Measurements from ENCODE around the gene KIFBP. TPM values are rescaled to one million over a fixed set of nuclear protein-coding genes. Genes with fewer than 3 reads are reported as not detected.

Gene KIFBP
- total and polyA plus RNA-seq, 9 donors: 15.7 to 59.2 (median 26.7) TPM

DNA sequence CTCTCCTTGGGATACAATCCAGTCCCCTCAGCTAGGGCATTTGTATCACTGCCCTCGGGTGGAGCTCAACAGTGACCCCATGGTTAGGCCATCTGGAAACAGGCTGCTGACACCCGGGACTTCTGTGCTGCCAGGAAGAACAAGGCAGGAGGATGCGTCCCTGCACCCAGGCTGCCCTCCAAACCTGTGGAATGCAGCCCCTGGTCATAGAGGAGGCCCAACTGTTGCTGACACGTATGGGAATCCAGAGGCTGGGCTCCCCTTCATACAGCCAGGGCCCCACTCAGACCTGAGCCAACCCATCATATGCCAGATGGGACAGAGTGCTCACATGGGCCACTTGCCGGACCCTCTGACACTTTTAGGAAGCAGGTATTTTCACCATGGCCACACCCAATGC lies 53.8 kb downstream of the KIFBP start:
- Histone ChIP-seq H3K4me3 (no peak overlapping the region), H3K36me3 (no peaks in the 10 kb centered on the region), H3K9me3 (no peaks in the 10 kb centered on the region), H3K27me3 (no peaks in the 10 kb centered on the region), H3K27ac (no peak overlapping the region), H3K4me1 (ENCODE audit: insufficient read depth) (no peaks in the 10 kb centered on the region)
- intact Hi-C loops (cut with DNase I): no loop called here
- TF ChIP-seq EP300 (IDR thresholded peaks at IDR 0.05): no peak
- TF ChIP-seq, protein P1, sequence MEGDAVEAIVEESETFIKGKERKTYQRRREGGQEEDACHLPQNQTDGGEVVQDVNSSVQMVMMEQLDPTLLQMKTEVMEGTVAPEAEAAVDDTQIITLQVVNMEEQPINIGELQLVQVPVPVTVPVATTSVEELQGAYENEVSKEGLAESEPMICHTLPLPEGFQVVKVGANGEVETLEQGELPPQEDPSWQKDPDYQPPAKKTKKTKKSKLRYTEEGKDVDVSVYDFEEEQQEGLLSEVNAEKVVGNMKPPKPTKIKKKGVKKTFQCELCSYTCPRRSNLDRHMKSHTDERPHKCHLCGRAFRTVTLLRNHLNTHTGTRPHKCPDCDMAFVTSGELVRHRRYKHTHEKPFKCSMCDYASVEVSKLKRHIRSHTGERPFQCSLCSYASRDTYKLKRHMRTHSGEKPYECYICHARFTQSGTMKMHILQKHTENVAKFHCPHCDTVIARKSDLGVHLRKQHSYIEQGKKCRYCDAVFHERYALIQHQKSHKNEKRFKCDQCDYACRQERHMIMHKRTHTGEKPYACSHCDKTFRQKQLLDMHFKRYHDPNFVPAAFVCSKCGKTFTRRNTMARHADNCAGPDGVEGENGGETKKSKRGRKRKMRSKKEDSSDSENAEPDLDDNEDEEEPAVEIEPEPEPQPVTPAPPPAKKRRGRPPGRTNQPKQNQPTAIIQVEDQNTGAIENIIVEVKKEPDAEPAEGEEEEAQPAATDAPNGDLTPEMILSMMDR (IDR thresholded peaks at IDR 0.05): no peak
- no peak for TF ChIP-seq POLR2A (IDR thresholded peaks at IDR 0.05)
- WGBS, 3 donors: 73 to 91% (median 91%) methylated on average over 5 of the region's 5 CpGs
- no peak for DNase-seq

DNA sequence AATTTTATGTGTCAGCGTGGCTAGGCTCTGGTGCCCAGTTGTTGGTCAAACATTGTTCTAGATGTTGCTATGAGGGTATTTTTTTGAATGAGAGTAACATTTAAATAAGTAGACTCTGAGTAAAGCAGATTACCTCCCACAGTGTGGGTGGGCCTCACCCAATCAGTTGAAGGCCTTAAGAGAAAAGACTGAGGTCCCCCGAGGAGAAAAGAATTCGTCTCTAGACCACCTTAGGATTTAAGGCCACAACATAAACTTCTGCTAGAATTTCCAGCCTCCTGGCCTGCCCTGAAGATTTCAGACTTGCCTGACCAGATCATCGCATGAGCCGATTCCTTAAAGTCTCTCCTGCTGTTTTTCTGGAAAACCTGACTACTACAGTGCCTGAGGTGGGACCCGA lies 54.2 kb downstream of the KIFBP start:
- no peak overlapping the region for H3K4me3 ChIP-seq
- no peaks in the 10 kb centered on the region for H3K4me1 ChIP-seq (ENCODE audit: insufficient read depth)
- intact Hi-C loops (cut with DNase I): no loop called here
- H3K36me3 ChIP-seq: no peaks in the 10 kb centered on the region
- WGBS, 3 donors: 93 to 97% (median 94%) methylated on average over 6 of the region's 6 CpGs
- no peaks in the 10 kb centered on the region for H3K9me3 ChIP-seq
- no peaks in the 10 kb centered on the region for H3K27me3 ChIP-seq
- H3K27ac ChIP-seq: no peak overlapping the region
- TF ChIP-seq, protein P1 (IDR thresholded peaks at IDR 0.05): no peak
- no peak for TF ChIP-seq EP300 (IDR thresholded peaks at IDR 0.05)
- no peak for TF ChIP-seq POLR2A (IDR thresholded peaks at IDR 0.05)
- DNase-seq: no peak

DNA sequence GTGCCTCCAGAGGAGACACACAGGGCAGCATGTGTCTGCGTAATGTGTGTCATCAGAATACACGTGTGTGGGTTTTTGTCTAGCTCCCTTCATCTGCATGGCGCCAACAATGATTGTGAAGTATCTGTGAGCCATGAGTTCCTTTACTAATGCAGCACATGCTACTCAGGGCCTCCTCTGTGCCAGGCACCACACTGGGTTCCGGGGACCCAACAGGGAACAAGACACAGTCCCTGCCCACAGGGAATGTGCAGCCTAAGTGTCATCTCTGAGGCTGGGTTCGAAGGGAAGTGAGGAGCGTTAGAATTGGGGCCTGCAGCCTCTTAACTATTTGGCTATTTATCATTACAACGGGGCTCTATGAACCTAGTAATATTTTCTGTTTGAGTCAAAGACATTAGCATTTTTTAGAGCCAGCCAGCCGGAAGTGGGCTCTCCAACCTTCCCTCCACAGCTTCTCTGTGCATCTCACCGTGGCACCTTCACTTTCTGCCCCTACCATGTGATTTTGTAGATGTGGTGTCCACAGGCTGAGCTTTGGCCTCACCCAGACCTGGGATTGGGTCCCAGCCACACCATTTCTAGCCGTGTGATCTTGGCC lies 55.4 kb downstream of the KIFBP start:
- intact Hi-C loops (cut with DNase I): no loop called here
- Histone ChIP-seq H3K9me3 (no peaks in the 10 kb centered on the region), H3K36me3 (no peaks in the 10 kb centered on the region), H3K27ac (no peak overlapping the region), H3K27me3 (no peaks in the 10 kb centered on the region), H3K4me1 (ENCODE audit: insufficient read depth) (no peaks in the 10 kb centered on the region), H3K4me3 (no peak overlapping the region)
- 68 to 77% (median 76%) methylated on average over 10 of the region's 10 CpGs for WGBS, 3 donors
- TF ChIP-seq, protein P1 (IDR thresholded peaks at IDR 0.05): no peak
- no peak for TF ChIP-seq POLR2A (IDR thresholded peaks at IDR 0.05)
- no peak for DNase-seq

DNA sequence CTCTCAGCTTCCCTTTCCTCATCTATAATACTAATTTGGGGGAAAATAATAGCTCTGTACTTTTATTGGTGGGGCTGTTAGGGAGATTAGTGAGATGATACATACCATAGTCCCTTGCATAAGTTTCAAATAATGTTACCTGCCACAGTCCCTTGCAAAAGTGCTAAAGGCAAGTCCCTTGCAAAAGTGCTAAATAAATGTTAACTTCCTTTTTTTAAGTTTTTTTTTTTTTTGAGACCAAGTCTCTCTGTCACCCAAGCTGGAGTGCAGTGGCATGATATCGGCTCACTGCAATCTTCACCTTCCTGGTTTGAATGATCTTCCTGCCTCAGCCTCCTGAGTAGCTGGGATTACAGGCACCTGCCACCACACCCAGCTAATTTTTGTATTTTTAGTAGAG lies 55.9 kb downstream of the KIFBP start:
- intact Hi-C loops (cut with DNase I): no loop called here
- Histone ChIP-seq H3K27ac (no peak overlapping the region), H3K4me3 (no peak overlapping the region), H3K36me3 (no peaks in the 10 kb centered on the region), H3K4me1 (ENCODE audit: insufficient read depth) (no peaks in the 10 kb centered on the region), H3K27me3 (no peaks in the 10 kb centered on the region), H3K9me3 (no peaks in the 10 kb centered on the region)
- TF ChIP-seq, protein P1 (IDR thresholded peaks at IDR 0.05): no peak
- no peak for TF ChIP-seq EP300 (IDR thresholded peaks at IDR 0.05)
- no peak for TF ChIP-seq POLR2A (IDR thresholded peaks at IDR 0.05)
- DNase-seq: no peak
- WGBS, 3 donors: 89 to 91% (median 89%) methylated on average over 1 of the region's 1 CpG
